ENCODE measurements around the gene HOXB4. TPM values are rescaled to one million over a fixed set of nuclear protein-coding genes. Genes with fewer than 3 reads are reported as not detected.

The HOXB4 gene
- total RNA-seq, 1 experiment from 2014 or later = not detected

GRCh38 chr17:48605409-48605919, 27.3 kb upstream of the HOXB4 start:
- Histone ChIP-seq H3K14ac (ENCODE audit: insufficient read depth, low read length) (no peak overlapping the region), H2BK120ac (ENCODE audit: low read depth, low read length, poor library complexity, severe bottlenecking) (no peak overlapping the region), H4K5ac (ENCODE audit: insufficient read length, low read depth, low read length) (no peak overlapping the region), H2BK15ac (ENCODE audit: low read depth, low read length) (no peak overlapping the region), H3K27me3 (ENCODE audit: insufficient read depth, low read length) (peaks cover 98% of the 10 kb centered on the region), H2BK5ac (ENCODE audit: insufficient read length, low read length) (no peak overlapping the region), H2AK5ac (ENCODE audit: insufficient read length, low read length) (no peak overlapping the region), H3K79me2 (ENCODE audit: insufficient read depth, low read length) (no peaks in the 10 kb centered on the region), H3K18ac (ENCODE audit: insufficient read length, low read depth, low read length) (no peak overlapping the region), H3K4me2 (ENCODE audit: insufficient read depth, insufficient read length, low read length) (no peak overlapping the region), H2BK12ac (ENCODE audit: insufficient read length, low read depth, low read length) (no peak overlapping the region), H3K9me3 (ENCODE audit: control insufficient read depth, low read depth, low read length) (no peaks in the 10 kb centered on the region), H3K79me1 (ENCODE audit: insufficient read depth, low read depth, low read length, poor library complexity, severe bottlenecking) (no peaks in the 10 kb centered on the region), H2BK20ac (ENCODE audit: low read depth, low read length, poor library complexity, severe bottlenecking) (no peak overlapping the region), H3K56ac (ENCODE audit: insufficient read length, low read depth, low read length) (no peak overlapping the region), H3K23me2 (ENCODE audit: insufficient read length, low read depth, low read length, poor library complexity, severe bottlenecking) (peaks cover 4% of the 10 kb centered on the region), H3K23ac (ENCODE audit: insufficient read length, low read depth, low read length) (no peak overlapping the region), H4K8ac (replicated peaks; ENCODE audit: insufficient read length, low read depth, low read length) (no peak overlapping the region), H3K4me1 (ENCODE audit: insufficient read depth, low read length) (no peaks in the 10 kb centered on the region), H3K9ac (ENCODE audit: extremely low read depth, insufficient read length, low read length) (no peak overlapping the region), H4K91ac (ENCODE audit: insufficient read length, low read depth, low read length) (no peak overlapping the region), H3K27ac (ENCODE audit: insufficient read length, low read depth, low read length) (no peak overlapping the region), H4K20me1 (ENCODE audit: control insufficient read depth, insufficient read depth, insufficient read length) (no peaks in the 10 kb centered on the region), H3K4ac (ENCODE audit: low read depth, low read length) (no peak overlapping the region), H2AFZ (ENCODE audit: low read length) (no peak overlapping the region), H3T11ph (ENCODE audit: low read length) (no peak overlapping the region)
- DNase-seq = no peak
- peaks cover 100% of the 10 kb centered on the region for H3K27me3 Mint-ChIP-seq (ENCODE audit: low read depth)
- WGBS (ENCODE audit: extremely low coverage, insufficient read length, low lambda C conversion rate) = no CpG with 5 or more reads among the region's 10 CpGs
- H3K4me1 Mint-ChIP-seq = peaks cover 0 to 3% of the 10 kb centered on the region in 2 experiments; a peak in 1 of 4 replicates
- H3K4me3 Mint-ChIP-seq = no peak overlapping the region
- no peaks in the 10 kb centered on the region for H3K36me3 Mint-ChIP-seq (ENCODE audit: insufficient read depth in 1 of 3, low read depth in 3 of 3)
- H3K27ac Mint-ChIP-seq = no peak overlapping the region
- peaks cover 2 to 16% of the 10 kb centered on the region in 2 experiments; a peak in 4 of 5 replicates for H3K9me3 Mint-ChIP-seq
- TF ChIP-seq, protein P1, sequence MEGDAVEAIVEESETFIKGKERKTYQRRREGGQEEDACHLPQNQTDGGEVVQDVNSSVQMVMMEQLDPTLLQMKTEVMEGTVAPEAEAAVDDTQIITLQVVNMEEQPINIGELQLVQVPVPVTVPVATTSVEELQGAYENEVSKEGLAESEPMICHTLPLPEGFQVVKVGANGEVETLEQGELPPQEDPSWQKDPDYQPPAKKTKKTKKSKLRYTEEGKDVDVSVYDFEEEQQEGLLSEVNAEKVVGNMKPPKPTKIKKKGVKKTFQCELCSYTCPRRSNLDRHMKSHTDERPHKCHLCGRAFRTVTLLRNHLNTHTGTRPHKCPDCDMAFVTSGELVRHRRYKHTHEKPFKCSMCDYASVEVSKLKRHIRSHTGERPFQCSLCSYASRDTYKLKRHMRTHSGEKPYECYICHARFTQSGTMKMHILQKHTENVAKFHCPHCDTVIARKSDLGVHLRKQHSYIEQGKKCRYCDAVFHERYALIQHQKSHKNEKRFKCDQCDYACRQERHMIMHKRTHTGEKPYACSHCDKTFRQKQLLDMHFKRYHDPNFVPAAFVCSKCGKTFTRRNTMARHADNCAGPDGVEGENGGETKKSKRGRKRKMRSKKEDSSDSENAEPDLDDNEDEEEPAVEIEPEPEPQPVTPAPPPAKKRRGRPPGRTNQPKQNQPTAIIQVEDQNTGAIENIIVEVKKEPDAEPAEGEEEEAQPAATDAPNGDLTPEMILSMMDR (conservative IDR thresholded peaks at IDR 0.05) = no peak

Measured in H9 (cell line).